Keratinocyte (primary cell): ENCODE measurements around the gene OLFML2B.

Experiments
- EZH2 ChIP-seq: IDR thresholded peaks from one replicate; pipeline ENCODE4 v1.6.1; 2012; ENCODE audit warnings: inconsistent platforms, mild to moderate bottlenecking, low read length, moderate library complexity
- TF ChIP-seq, protein P1 (sequence below), 3 experiments: IDR thresholded peaks in 1 of 3; conservative IDR thresholded peaks in 1 of 3; optimal IDR thresholded peaks in 1 of 3; 2 replicates in 2 of 3; 3 replicates in 1 of 3; pipeline versions ENCODE3 to v1.5.1; 2011; ENCODE audit warnings: low read length in 3 of 3, mild to moderate bottlenecking in 3 of 3, moderate library complexity in 2 of 3, control low read depth in 1 of 3, inconsistent platforms in 1 of 3; ENCODE audit not compliant: insufficient read depth in 2 of 3; ENCODE audit errors: extremely low read depth in 1 of 3

DNA sequence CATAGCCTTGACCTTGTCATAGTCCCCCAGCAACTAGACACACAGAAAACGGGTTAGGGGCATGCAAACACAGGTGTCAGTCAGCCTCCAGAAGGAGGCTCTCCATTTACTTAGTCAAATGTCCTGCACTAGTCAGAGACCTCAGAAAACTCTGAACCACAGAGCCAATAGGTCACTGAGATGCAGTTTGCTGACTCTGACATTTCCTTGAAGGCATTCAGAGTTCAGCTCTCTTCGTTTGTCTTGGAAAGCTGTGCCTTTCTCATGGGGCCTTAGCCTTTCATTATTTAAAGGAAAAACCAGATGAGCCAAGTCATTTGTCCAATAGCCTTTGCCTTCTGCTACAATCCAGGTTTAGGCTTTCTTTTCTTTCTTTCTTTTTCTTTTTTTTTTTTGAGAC is 3.5 kb downstream of the OLFML2B start:
- TF ChIP-seq, protein P1, sequence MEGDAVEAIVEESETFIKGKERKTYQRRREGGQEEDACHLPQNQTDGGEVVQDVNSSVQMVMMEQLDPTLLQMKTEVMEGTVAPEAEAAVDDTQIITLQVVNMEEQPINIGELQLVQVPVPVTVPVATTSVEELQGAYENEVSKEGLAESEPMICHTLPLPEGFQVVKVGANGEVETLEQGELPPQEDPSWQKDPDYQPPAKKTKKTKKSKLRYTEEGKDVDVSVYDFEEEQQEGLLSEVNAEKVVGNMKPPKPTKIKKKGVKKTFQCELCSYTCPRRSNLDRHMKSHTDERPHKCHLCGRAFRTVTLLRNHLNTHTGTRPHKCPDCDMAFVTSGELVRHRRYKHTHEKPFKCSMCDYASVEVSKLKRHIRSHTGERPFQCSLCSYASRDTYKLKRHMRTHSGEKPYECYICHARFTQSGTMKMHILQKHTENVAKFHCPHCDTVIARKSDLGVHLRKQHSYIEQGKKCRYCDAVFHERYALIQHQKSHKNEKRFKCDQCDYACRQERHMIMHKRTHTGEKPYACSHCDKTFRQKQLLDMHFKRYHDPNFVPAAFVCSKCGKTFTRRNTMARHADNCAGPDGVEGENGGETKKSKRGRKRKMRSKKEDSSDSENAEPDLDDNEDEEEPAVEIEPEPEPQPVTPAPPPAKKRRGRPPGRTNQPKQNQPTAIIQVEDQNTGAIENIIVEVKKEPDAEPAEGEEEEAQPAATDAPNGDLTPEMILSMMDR (optimal IDR thresholded peaks at IDR 0.05 in 1 of 3, IDR thresholded peaks at IDR 0.05 in 1 of 3, conservative IDR thresholded peaks at IDR 0.05 in 1 of 3; ENCODE audit: extremely low read depth in 1 of 3, insufficient read depth in 2 of 3, low read length in 3 of 3): no peak
- no peak for TF ChIP-seq EZH2
